ENCODE measurements around the gene TSHR. TPM values are rescaled to one million over a fixed set of nuclear protein-coding genes. Genes with fewer than 3 reads are reported as not detected.

TSHR gene
- total and polyA plus RNA-seq, 2 of the 4 experiments (the other 2 are of a cell fraction), result not detected

DNA sequence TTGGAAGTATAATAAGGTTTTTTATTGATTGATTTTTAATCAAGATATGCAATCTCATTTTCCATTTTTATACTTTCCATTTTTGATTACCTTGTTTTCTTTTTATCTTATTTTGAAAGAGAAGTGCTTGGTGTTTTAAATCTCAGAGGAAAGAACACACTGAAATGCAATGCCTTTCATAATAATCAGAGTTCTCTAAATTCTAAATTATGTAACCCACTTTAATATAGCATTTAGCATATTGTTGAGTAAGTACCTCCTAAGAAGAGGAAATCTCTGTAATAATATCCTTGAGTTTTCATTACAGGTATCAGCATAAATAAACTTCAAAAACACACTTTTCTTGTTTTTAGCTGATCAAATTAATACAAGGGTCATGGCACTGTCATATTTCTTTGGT lies 168.4 kb downstream of the TSHR start:
- TF ChIP-seq SMC3 (IDR thresholded peaks at IDR 0.05; ENCODE audit: low read depth, low read length) (no peak), CEBPB (IDR thresholded peaks at IDR 0.05; ENCODE audit: low read depth, low read length) (no peak), USF2 (IDR thresholded peaks at IDR 0.05; ENCODE audit: low read depth, low read length) (no peak), FOS (IDR thresholded peaks at IDR 0.05; ENCODE audit: low read depth, low read length) (no peak), NFE2L2 (IDR thresholded peaks at IDR 0.05; ENCODE audit: low read depth, low read length) (no peak), RFX5 (IDR thresholded peaks at IDR 0.05; ENCODE audit: low read depth, low read length) (no peak), POLR2A (IDR thresholded peaks at IDR 0.05; ENCODE audit: low read depth, low read length) (no peak), CHD1 (IDR thresholded peaks at IDR 0.05; ENCODE audit: low read depth, low read length) (no peak), MAZ (IDR thresholded peaks at IDR 0.05; ENCODE audit: borderline replicate concordance, low read depth, low read length) (no peak), BHLHE40 (IDR thresholded peaks at IDR 0.05; ENCODE audit: low read depth, low read length) (no peak), CTCF (conservative IDR thresholded peaks at IDR 0.05; ENCODE audit: low read depth, low read length) (no peak)
- TF ChIP-seq, protein P1, sequence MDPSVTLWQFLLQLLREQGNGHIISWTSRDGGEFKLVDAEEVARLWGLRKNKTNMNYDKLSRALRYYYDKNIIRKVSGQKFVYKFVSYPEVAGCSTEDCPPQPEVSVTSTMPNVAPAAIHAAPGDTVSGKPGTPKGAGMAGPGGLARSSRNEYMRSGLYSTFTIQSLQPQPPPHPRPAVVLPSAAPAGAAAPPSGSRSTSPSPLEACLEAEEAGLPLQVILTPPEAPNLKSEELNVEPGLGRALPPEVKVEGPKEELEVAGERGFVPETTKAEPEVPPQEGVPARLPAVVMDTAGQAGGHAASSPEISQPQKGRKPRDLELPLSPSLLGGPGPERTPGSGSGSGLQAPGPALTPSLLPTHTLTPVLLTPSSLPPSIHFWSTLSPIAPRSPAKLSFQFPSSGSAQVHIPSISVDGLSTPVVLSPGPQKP (IDR thresholded peaks at IDR 0.05; ENCODE audit: borderline replicate concordance, low read depth, low read length), result no peak
- no peaks in the 10 kb centered on the region for H3K9me3 ChIP-seq (ENCODE audit: control insufficient read depth, insufficient read depth, low read length)
- no peak overlapping the region for H2AK5ac ChIP-seq (ENCODE audit: low read depth, low read length)
- no peaks in the 10 kb centered on the region for H3K27me3 ChIP-seq (ENCODE audit: control insufficient read depth, insufficient read depth, low read length)
- H3K27ac ChIP-seq (ENCODE audit: insufficient read depth, low read length), result no peak overlapping the region
- no peak overlapping the region for H2BK20ac ChIP-seq (ENCODE audit: low read depth, low read length)
- H4K20me1 ChIP-seq (ENCODE audit: insufficient read depth, low read length), result no peaks in the 10 kb centered on the region
- H3K23ac ChIP-seq (ENCODE audit: low read depth, low read length), result no peak overlapping the region
- no peak overlapping the region for H2BK15ac ChIP-seq (ENCODE audit: low read depth, low read length)
- H3K9me1 ChIP-seq (ENCODE audit: insufficient read depth, low read length), result no peaks in the 10 kb centered on the region
- H3K36me3 ChIP-seq (ENCODE audit: control insufficient read depth, insufficient read depth, low read length), result no peaks in the 10 kb centered on the region
- H4K91ac ChIP-seq (ENCODE audit: insufficient read depth, low read depth, low read length), result no peak overlapping the region
- no peak overlapping the region for H3K4me2 ChIP-seq (ENCODE audit: low read depth, low read length)
- H3K14ac ChIP-seq (replicated peaks; ENCODE audit: low read depth, low read length), result no peak overlapping the region
- ChIA-PET CTCF (no interaction called here), POLR2A (ENCODE audit: unreplicated experiment) (no interaction called here)
- no peak overlapping the region for H2AFZ ChIP-seq (replicated peaks; ENCODE audit: low read length, poor library complexity)
- no peak overlapping the region for H4K8ac ChIP-seq (ENCODE audit: low read depth in 2 of 2, low read length in 2 of 2)
- no peak for ATAC-seq (ENCODE audit: low read depth)
- DNase-seq, result no peak
- no peak overlapping the region for H2AK9ac ChIP-seq (replicated peaks; ENCODE audit: low read depth, low read length, poor library complexity)
- intact Hi-C loops (cut with micrococcal nuclease) (no loop called here), in situ Hi-C loops (cut with MboI; ENCODE audit: low sequenced_read_pairs) (no loop called here), dilution Hi-C loops (cut with HindIII; ENCODE audit: low sequenced_read_pairs, unreplicated experiment) (no loop called here)
- no peak overlapping the region for H4K5ac ChIP-seq (ENCODE audit: low read depth, low read length)
- no peak overlapping the region for H3K9ac ChIP-seq (ENCODE audit: low read depth, low read length)
- H3K4ac ChIP-seq (ENCODE audit: low read depth, low read length), result no peak overlapping the region
- BruUV-seq (replicated peaks), result no TSS peak
- H3K79me1 ChIP-seq (ENCODE audit: low read depth in 1 of 2, low read length in 2 of 2), result no peaks in the 10 kb centered on the region
- H3K4me3 ChIP-seq (ENCODE audit: insufficient read depth, low read depth, low read length), result no peak overlapping the region
- H2BK120ac ChIP-seq (ENCODE audit: low read depth, low read length), result no peak overlapping the region
- no peak overlapping the region for H3K18ac ChIP-seq (ENCODE audit: low read depth, low read length)
- no peaks in the 10 kb centered on the region for H3K4me1 ChIP-seq (ENCODE audit: control insufficient read depth, insufficient read depth, low read length)
- H2BK5ac ChIP-seq (ENCODE audit: low read depth, low read length, poor library complexity, severe bottlenecking), result no peak overlapping the region
- H3K56ac ChIP-seq (ENCODE audit: extremely low read depth, insufficient read depth, low read length), result no peak overlapping the region
